VCaP (cell line): ENCODE data around the gene RASA1.

ENCODE experiments used
- H3K27ac ChIP-seq: fragments of 450-650 bp; 2 replicates; pipeline ENCODE4 v1.5.1; 2017
- TF ChIP-seq, protein P1 (sequence below): fragments of 450-650 bp; conservative IDR thresholded peaks from 2 replicates; pipeline ENCODE4 v1.5.1; 2017; ENCODE audit warnings: mild to moderate bottlenecking, moderate library complexity

Gene RASA1

DNA sequence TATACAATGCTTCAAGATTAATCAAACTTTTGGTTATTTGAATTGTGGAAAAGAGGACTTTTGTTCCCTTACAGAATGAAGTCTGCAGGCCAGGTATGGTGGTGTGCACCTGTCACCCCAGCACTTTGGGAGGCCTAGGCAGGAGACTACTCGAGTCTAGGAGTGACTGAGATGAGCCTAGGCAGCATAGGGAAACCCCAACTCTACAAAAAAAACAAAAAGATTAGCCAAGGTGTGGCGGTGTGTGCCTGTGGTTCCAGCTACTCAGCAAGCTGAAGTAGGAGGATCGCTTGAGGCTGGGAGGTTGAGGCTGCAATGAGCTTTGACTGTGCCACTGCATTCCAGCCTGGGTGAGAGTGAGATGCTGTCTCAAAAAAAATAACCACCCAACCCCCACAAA, 135.7 kb downstream of the RASA1 start:
- H3K27ac ChIP-seq: no peak overlapping the region
- TF ChIP-seq, protein P1, sequence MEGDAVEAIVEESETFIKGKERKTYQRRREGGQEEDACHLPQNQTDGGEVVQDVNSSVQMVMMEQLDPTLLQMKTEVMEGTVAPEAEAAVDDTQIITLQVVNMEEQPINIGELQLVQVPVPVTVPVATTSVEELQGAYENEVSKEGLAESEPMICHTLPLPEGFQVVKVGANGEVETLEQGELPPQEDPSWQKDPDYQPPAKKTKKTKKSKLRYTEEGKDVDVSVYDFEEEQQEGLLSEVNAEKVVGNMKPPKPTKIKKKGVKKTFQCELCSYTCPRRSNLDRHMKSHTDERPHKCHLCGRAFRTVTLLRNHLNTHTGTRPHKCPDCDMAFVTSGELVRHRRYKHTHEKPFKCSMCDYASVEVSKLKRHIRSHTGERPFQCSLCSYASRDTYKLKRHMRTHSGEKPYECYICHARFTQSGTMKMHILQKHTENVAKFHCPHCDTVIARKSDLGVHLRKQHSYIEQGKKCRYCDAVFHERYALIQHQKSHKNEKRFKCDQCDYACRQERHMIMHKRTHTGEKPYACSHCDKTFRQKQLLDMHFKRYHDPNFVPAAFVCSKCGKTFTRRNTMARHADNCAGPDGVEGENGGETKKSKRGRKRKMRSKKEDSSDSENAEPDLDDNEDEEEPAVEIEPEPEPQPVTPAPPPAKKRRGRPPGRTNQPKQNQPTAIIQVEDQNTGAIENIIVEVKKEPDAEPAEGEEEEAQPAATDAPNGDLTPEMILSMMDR: no peak

DNA sequence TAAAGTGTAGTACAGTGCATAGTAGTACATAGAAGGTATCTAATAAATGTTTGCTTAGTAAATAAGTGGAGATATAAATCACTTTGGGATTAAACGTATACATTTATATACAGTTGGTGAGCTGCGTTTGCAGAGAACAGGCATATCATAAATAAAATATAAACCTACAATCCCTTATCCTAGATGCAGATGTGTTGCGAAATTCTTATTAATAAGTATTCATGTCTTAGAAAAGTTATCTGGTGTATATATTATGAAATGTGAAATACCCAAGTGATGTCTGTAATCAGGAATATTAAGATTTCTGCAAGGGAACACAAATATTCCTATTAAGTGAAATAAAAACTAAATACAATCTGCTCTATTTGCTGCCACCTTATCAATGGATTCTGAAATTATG, 136.2 kb downstream of the RASA1 start:
- H3K27ac ChIP-seq: no peak overlapping the region
- TF ChIP-seq, protein P1: no peak

DNA sequence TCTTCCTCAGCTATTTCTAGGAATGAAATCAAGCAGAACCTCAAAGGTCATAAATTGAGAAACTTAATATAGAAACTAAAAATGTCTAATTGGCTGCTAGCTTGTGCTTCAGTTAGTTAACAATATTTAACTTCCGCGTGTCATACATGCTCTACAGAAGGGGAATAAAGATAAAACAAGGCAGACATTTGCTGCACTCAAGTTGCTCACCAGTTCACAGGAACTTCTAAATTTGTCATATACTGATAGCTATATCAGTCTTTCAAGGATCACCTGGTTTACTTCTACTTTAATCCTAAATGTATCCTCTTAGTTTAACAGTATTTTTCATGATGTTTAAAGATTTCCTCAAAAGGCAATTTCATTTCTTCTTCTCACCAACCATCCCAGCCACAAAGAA, 136.7 kb downstream of the RASA1 start:
- no peak overlapping the region for H3K27ac ChIP-seq
- TF ChIP-seq, protein P1: no peak

DNA sequence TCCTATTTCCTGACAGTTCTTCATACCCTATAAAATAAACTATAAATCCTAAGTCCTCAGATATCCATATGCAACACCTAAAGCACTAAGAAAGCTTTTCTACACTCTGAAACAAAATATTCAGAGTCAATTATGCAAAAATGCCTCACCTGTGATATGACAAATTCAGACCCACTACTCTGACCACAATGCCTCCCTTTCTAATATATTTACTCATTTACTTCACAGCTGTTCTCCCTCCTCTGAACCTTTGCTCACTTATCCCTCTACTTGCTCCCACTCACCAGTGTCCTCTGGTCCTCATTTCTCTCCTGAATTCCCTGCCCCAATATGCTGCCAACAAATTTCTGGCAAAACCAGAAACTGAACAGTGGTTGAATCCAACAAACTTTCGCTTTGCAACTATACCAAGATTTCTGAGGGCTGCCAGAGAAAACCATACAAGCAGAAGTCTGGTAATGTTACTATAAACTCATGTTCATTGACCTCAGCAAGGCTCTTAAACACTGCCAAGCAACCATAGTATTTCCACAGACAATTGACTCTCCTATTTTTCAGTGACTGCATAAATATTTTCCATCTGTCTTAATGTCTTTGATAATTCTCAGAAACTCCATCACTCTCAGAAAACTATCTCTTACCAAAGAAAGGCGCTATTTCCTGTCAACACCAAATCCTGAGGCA, 137.9 kb downstream of the RASA1 start:
- TF ChIP-seq, protein P1: no peak
- no peak overlapping the region for H3K27ac ChIP-seq

DNA sequence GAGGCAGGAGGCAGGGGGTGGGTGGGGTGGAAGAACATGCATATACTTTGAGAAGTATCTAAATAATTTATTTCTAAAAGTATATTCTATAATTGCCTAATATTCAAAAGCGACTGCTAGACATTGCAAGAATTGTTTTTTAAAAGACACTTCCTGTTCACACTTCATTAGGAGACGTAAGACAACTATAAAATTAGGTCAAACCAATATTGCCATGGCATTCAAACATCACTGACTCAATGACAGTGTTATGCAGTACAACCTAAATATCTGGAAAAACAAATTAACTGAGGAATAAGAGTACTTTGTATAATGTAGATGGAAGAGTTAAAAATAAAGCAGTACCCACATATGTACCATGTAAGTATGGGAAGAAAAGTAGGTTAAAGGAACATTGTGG, 140.5 kb downstream of the RASA1 start:
- H3K27ac ChIP-seq: no peak overlapping the region
- TF ChIP-seq, protein P1: no peak

DNA sequence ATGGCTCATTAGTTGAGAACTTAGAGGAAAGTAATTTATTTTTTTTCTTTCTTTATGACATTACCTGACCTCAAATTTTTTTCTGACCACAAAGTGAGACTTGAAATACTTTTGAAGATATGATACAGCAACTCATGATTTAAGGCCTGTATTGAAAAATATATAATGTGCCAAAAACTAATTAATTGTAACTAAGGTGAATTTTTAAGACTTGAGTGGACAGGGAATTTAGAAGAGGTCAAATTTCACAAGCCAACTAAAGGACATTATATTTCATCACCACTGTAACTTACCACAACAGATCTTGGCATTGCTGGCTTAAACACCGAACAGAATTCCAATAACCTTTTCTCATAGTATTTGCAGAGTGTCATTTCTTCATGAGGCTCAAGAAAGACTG, 143.2 kb downstream of the RASA1 start:
- no peak overlapping the region for H3K27ac ChIP-seq
- TF ChIP-seq, protein P1: no peak

DNA sequence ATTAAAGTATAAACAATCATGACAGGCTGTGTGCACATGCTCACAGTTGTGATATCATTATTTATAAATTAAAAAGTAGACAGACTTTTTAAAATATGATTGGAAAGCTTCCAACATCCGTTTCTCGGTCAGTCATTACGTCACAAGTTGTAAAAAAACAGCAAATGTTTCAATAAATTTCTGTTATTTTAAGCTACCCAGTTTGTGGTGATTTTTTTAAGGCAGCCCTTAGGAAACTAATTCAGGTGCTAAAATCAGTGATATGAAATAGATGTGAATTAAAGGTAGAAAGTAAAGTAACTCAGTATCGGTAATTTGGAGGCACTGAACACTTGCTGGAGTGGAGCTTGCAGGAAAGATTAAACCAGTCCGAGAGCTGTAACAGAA, 143.9 kb downstream of the RASA1 start:
- TF ChIP-seq, protein P1: no peak
- peak overlapping the region; percentile 77 for H3K27ac ChIP-seq
